Effector memory CD4-positive, alpha-beta T cell (primary cell): ENCODE measurements around the gene ACTN1.

Experiments used
- DNase-seq, 3 donors: peaks; one replicate each; pipeline ENCODE4 v3.0.0-alpha.2; 2020
- H3K27ac ChIP-seq: 2 replicates; pipeline ENCODE4 v1.7.0; 2013; ENCODE audit warnings: mild to moderate bottlenecking, low read length, moderate library complexity; ENCODE audit not compliant: insufficient read depth, poor library complexity, severe bottlenecking
- H3K27me3 ChIP-seq: replicated peaks from 2 replicates; pipeline ENCODE4 v1.7.0; 2013; ENCODE audit warnings: mild to moderate bottlenecking, low read length; ENCODE audit not compliant: insufficient read depth, control insufficient read depth, poor library complexity, severe bottlenecking
- H3K36me3 ChIP-seq: 2 replicates; pipeline ENCODE4 v1.7.0; 2013; ENCODE audit warnings: mild to moderate bottlenecking, low read length, moderate library complexity; ENCODE audit not compliant: control insufficient read depth, insufficient read depth
- H3K4me1 ChIP-seq: 2 replicates; pipeline ENCODE4 v1.7.0; 2013; ENCODE audit warnings: low read length, mild to moderate bottlenecking; ENCODE audit not compliant: control insufficient read depth, insufficient read depth, poor library complexity, severe bottlenecking
- H3K4me3 ChIP-seq: 2 replicates; pipeline ENCODE4 v1.7.0; 2013; ENCODE audit warnings: low read length, low read depth, mild to moderate bottlenecking; ENCODE audit not compliant: insufficient read depth, poor library complexity, severe bottlenecking
- H3K9me3 ChIP-seq: 2 replicates; pipeline ENCODE4 v1.7.0; 2013; ENCODE audit warnings: mild to moderate bottlenecking, low read length, moderate library complexity; ENCODE audit not compliant: control insufficient read depth

Gene ACTN1

DNA sequence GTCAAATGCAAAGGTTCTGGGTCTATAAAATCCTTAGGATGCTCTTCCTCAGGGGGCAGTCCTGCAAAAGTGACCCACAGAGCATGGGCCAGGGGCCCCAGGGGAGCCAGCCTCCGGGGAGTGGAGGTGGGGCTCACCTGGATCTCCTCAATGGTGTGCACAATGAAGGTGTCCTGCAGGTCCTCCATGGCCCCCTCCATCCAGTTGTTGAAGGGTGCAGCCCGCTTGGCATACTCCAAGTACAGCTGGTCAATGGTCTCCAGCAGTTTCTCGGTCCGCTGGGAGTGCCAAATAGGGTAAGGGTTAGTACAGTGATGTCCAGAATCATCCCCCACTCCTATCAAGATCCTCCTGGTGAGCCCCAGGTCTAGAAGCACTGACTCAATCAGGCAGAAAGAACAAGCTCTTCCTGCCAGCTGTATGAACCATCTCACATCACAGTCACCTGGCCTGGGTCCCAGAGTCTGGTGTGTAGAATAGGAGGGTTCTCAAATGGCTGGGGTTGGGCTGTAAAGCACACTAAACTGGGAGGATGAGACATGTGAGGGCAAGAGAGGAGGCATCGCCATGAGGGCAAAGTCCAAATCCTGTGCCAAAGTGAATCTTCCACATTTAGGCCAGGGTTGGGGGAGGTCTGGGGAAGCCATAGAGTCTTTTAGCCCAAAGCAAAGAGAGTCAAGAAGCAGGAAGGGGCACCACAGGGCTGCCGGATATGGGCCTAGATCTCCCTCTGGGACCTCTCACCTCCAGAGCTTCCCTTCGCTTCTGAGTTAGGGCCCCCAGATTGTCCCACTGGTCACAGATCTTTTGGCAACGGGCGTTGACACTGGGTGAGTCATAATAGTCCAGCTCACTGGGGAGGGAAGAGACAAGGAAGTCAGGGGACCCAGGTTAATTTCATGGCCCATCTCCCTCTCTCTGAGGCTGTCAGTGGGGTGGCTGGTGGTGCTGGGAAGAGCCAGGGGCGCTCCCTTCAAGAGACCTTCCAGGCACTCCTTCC, 94.8 kb downstream of the ACTN1 start:
- no peaks in the 10 kb centered on the region for H3K27me3 ChIP-seq
- peaks cover 51% of the 10 kb centered on the region for H3K36me3 ChIP-seq
- no peak overlapping the region for H3K27ac ChIP-seq
- H3K4me3 ChIP-seq, result no peak overlapping the region
- H3K4me1 ChIP-seq, result no peaks in the 10 kb centered on the region
- H3K9me3 ChIP-seq, result no peaks in the 10 kb centered on the region
- DNase-seq, result no peak

DNA sequence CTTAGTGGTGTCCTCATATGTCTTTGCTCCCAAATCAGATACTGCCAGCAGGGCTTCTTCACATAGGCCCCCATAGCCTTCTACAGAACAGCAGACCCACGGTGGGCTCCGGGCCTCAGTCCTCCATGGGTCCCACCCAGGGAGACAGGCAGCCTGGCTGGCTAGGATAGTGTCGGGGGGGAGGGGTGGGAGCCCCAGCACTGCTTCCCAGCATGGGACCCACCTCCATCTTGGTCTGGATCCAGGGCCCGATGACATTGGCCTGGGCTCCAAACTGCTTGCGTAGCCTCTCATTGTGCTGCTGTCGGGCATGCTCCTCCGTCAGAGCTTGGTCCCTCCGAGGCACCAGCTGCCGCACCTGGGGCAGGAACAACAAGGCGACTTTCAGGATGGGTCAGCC, 96.9 kb downstream of the ACTN1 start:
- Histone ChIP-seq H3K4me1 (no peaks in the 10 kb centered on the region), H3K27ac (no peak overlapping the region), H3K4me3 (no peak overlapping the region), H3K36me3 (peaks cover 53% of the 10 kb centered on the region), H3K9me3 (no peaks in the 10 kb centered on the region), H3K27me3 (no peaks in the 10 kb centered on the region)
- no peak for DNase-seq

DNA sequence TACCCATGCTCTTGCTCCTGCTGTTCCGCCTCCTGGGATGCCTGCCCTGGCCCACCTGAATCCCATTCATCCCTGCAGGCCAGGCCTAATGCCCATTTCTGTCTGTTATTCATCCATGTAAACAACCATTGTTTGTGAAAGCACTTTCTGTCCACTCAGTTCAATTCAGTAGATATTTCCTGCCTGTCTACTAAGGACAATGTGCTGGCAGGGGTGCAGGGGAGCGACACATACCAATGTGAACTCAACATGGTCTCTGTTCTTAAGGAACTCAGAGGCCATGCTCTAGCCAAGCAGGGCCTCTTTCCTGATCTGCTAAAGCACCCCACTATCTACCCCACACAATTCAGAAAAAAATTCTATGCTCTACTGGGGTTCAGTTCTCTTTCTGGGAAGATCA, 97.7 kb downstream of the ACTN1 start:
- H3K36me3 ChIP-seq, result peaks cover 60% of the 10 kb centered on the region
- H3K4me1 ChIP-seq, result no peaks in the 10 kb centered on the region
- no peak overlapping the region for H3K27ac ChIP-seq
- no peaks in the 10 kb centered on the region for H3K9me3 ChIP-seq
- H3K4me3 ChIP-seq, result no peak overlapping the region
- H3K27me3 ChIP-seq, result no peaks in the 10 kb centered on the region
- no peak for DNase-seq

DNA sequence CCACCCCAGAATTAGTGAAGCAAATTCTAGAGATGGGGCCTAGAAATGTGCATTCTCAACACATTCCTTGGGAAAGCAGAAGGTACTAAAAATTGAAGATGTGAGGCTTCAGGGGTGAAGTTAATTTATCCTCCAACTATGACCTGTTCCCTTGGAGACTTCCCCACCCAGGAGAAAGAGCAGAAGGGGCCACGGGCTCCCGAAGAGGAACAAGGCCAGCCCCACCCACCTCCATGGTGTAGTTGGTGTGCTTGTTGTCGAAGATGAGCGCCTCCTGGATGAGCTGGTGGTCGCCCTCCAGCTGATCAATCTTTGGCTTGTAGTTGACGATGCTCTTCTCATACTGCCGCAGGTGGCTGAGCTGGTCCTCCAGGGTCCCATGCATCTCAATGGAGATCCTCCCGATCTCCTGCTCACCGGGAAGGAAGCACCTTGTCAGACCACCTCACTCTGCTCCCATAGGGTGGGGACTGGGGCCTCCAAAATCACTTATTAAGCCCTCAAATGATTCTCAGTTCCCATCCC, 98.5 kb downstream of the ACTN1 start:
- Histone ChIP-seq H3K4me1 (no peaks in the 10 kb centered on the region), H3K27me3 (no peaks in the 10 kb centered on the region), H3K9me3 (no peaks in the 10 kb centered on the region), H3K4me3 (no peak overlapping the region), H3K27ac (no peak overlapping the region), H3K36me3 (peaks cover 60% of the 10 kb centered on the region)
- no peak for DNase-seq

DNA sequence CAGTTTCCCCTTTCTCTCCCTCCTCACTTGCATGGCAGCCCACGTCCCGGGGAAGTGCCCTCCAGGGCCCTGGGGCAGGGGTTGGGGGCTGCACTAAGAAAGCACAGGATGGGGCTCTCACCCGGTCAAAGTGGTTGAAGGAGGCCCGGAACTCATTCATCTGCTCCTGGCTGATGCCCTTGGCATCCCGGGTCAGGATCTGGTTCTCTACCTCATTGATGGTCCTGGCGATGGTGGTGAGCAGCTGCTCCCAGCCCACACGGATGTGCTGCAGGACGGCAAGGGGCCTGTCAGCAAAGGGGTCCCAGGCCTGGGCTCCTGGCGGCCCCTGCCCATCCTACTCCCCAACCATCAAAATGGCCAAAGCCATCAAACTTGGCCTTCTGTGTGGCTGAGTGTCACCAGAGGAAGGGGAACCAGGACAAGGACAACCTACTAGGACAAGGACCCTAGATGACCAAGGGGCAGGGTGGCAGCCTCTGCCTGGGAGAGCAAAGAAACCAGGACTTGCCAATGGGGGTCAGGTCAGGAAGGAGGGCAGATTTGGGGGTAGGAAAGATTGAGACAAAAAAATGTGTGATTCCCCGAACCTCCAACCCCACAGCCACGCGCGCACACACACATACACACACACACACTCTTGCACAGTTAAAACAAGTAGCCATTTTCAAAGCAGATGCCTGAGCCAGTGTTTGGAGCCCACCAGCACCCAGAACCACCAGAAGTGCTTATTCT, 99.1 kb downstream of the ACTN1 start:
- Histone ChIP-seq H3K36me3 (peaks cover 60% of the 10 kb centered on the region), H3K27ac (no peak overlapping the region), H3K4me3 (no peak overlapping the region), H3K4me1 (no peaks in the 10 kb centered on the region), H3K9me3 (no peaks in the 10 kb centered on the region), H3K27me3 (no peaks in the 10 kb centered on the region)
- no peak for DNase-seq

DNA sequence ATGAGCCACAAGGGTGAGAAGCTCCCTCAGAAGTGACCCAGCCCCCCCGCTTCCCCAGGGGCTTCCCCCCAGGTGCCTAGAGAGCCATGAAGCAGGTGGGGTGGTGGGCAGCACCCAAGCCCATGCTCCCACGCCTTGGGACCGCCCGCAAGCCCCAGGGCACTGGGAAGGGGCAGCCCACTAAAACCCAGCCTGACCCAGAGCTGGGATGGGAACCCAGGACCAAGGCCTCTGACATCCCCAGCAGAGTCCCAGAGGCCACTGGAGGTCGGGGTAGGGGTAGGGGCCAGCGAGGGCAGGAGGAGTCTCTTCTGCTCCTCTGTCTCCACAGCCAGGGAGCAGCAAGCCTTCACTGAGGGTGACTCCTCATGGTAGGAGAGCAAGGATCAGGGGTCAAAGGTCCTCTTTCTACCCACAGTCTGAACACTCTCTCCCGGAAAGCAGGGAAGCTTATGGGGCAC, 99.8 kb downstream of the ACTN1 start:
- no peaks in the 10 kb centered on the region for H3K4me1 ChIP-seq
- H3K36me3 ChIP-seq, result peaks cover 58% of the 10 kb centered on the region
- no peak overlapping the region for H3K27ac ChIP-seq
- DNase-seq, result no peak
- no peak overlapping the region for H3K4me3 ChIP-seq
- no peaks in the 10 kb centered on the region for H3K9me3 ChIP-seq
- no peaks in the 10 kb centered on the region for H3K27me3 ChIP-seq

DNA sequence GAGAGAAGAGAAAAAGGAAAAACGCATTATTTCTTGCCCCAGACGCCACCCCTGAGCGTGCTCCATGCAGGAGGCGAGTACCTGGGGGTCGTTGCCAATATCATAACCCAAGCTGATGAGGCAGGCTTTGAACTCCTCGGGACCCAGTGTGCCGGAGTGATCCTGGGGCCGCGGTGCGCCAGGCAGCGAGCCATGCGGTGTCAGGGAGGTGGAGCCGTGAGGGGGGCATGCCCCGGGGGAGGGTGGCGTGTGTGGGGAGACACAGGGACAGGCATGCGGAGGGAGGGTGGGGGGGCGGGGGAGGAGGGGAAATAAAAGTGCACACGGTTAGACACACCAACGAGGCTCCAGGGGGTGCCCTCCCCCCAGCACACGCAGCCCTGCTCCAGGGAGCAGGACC, 100.2 kb downstream of the ACTN1 start:
- Histone ChIP-seq H3K27ac (no peak overlapping the region), H3K27me3 (no peaks in the 10 kb centered on the region), H3K4me3 (no peak overlapping the region), H3K36me3 (peaks cover 54% of the 10 kb centered on the region), H3K4me1 (no peaks in the 10 kb centered on the region), H3K9me3 (no peaks in the 10 kb centered on the region)
- no peak for DNase-seq

DNA sequence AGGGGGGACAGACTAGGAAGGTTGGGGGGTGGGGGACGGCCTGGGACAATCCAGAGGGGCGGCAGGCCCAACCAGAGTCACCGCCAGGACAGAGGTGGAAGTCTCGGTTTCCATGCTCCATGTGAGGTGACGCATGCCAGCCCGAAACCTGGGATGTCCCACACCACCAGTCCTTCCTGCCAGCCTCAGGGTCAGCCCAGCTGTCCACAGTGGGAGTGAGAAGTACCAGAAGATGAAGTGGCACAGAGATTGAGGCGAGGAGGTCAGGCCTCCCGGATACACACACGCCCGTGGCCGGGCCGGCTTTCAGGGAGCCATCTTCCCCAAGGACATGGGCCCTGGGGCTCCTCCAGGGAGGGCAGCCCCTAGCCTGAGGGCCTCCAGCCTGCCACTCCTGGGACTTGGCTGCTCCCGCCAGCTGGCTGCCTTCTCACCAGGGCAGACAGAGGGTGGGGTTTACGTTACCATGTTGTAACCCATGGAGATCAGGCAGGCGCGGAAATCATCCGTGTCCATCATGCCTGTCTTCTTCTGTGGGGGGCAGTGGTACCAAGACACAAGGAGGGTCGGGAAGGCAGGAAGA, 101.0 kb downstream of the ACTN1 start:
- H3K4me1 ChIP-seq, result no peaks in the 10 kb centered on the region
- H3K9me3 ChIP-seq, result no peaks in the 10 kb centered on the region

DNA sequence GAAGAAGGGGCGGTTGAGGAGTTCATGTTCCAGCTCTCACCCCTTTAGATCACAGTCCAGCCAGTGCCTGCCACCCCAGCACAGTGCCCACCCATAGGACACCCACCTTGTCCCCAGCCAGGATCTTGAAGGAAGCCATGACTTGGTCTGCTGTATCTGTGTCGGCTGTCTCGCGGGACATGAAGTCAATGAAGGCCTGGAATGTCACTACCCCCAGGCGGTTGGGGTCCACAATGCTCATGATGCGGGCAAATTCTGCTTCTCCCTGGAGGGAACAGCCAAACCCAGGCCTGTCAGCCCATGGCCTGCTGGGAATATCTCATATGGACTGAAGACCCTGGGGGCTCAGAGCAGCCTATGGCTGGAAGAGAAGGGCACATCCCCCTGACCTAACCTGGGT, 102.1 kb downstream of the ACTN1 start:
- peaks cover 42% of the 10 kb centered on the region for H3K36me3 ChIP-seq
- no peak for DNase-seq
- no peaks in the 10 kb centered on the region for H3K27me3 ChIP-seq
- no peak overlapping the region for H3K27ac ChIP-seq
- no peak overlapping the region for H3K4me3 ChIP-seq
- H3K4me1 ChIP-seq, result no peaks in the 10 kb centered on the region
- no peaks in the 10 kb centered on the region for H3K9me3 ChIP-seq

More for the DNA sequence above, 101.0 kb downstream of the ACTN1 start:
- no peak for DNase-seq
- peaks cover 53% of the 10 kb centered on the region for H3K36me3 ChIP-seq
- H3K27me3 ChIP-seq, result no peaks in the 10 kb centered on the region
- H3K4me3 ChIP-seq, result no peak overlapping the region
- H3K27ac ChIP-seq, result no peak overlapping the region
